Measurements from ENCODE around the gene UBE2D1.

- TF ChIP-seq POLR2A (IDR thresholded peaks at IDR 0.05; ENCODE audit: low read depth, low read length) (no peak), POLR2AphosphoS5 (IDR thresholded peaks at IDR 0.05; ENCODE audit: low read depth, low read length) (no peak)
Observed at GRCh38 chr10:58299580-58299979, 35.2 kb upstream of the UBE2D1 start.

Data from GM12892 (cell line).